Panc1 (cell line): ENCODE results near the gene MPZL3. TPM values are rescaled to one million over a fixed set of nuclear protein-coding genes. Genes with fewer than 3 reads are reported as not detected.

Source experiments
- ATAC-seq: fragments of 200-7000 bp; cut with Tn5 transposase; 2 replicates; pipeline ENCODE4 v1.9.1; 2020; ENCODE audit warnings: mild to moderate bottlenecking, moderate library complexity
- BruUV-seq: library from RNA; stranded (reverse); fragments of 400-500 nt; replicated peaks from 2 replicates; lab custom pipeline; 2021; lab: Mats Ljungman, UMichigan
- CTCF ChIA-PET: fragments of 300-600 bp; sonication (Branson Sonifier 250); formaldehyde crosslinking; loops from one replicate; lab custom pipeline; 2022; ENCODE audit warnings: antibody characterized with exemption; lab: Charles Lee
- POLR2A ChIA-PET: fragments of 300-600 bp; sonication (Branson Sonifier 250); formaldehyde crosslinking; loops from one replicate; lab custom pipeline; 2022; ENCODE audit warnings: antibody characterized with exemption; lab: Charles Lee
- DNase-seq: peaks from one replicate; pipeline ENCODE4 v3.0.0-alpha.2; 2010; ENCODE audit warnings: low read depth, low spot score
- H3K27ac ChIP-seq: 2 replicates; pipeline ENCODE4 v1.5.1; 2011; ENCODE audit warnings: mild to moderate bottlenecking, low read length, inconsistent platforms
- H3K27me3 ChIP-seq: fragments of 200-500 bp; sonication (Bioruptor generic); 2 replicates; pipeline ENCODE4 v1.6.0; 2014; ENCODE audit warnings: low read length, inconsistent platforms; ENCODE audit not compliant: control insufficient read depth, insufficient read depth
- H3K36me3 ChIP-seq: fragments of 200-500 bp; sonication (Bioruptor generic); 2 replicates; pipeline ENCODE4 v1.5.1; 2014; ENCODE audit warnings: inconsistent platforms, mild to moderate bottlenecking, low read length, moderate library complexity; ENCODE audit not compliant: control insufficient read depth, insufficient read depth
- H3K4me1 ChIP-seq: 2 replicates; pipeline ENCODE4 v1.5.1; 2011; ENCODE audit warnings: inconsistent platforms, mild to moderate bottlenecking, low read length, moderate library complexity; ENCODE audit not compliant: control insufficient read depth, insufficient read depth
- H3K4me3 ChIP-seq, 2 experiments: 2 replicates each; pipeline ENCODE4 v1.5.1; 2011 to 2012; ENCODE audit warnings: low read depth in 2 of 2, low read length in 2 of 2, mild to moderate bottlenecking in 2 of 2, inconsistent platforms in 1 of 2, moderate library complexity in 1 of 2
- H3K9me3 ChIP-seq: fragments of 200-500 bp; sonication (Bioruptor generic); 2 replicates; pipeline ENCODE4 v1.5.1; 2014; ENCODE audit warnings: low read depth, mild to moderate bottlenecking, inconsistent platforms, low read length, moderate library complexity; ENCODE audit not compliant: control insufficient read depth, insufficient read depth
- CTCF ChIP-seq: fragments of 450-650 bp; IDR thresholded peaks from 2 replicates; pipeline ENCODE4 v1.5.1; 2017; ENCODE audit warnings: mild to moderate bottlenecking
- POLR2AphosphoS5 ChIP-seq: IDR thresholded peaks from 2 replicates; pipeline ENCODE4 v1.6.1; 2012; ENCODE audit warnings: mild to moderate bottlenecking, low read depth, low read length, moderate library complexity
- REST ChIP-seq, 2 experiments: IDR thresholded peaks; 2 replicates each; pipeline ENCODE4 v1.6.1; 2011 to 2012; ENCODE audit warnings: low read depth in 2 of 2, control low read depth in 1 of 2, low read length in 1 of 2, mild to moderate bottlenecking in 1 of 2, moderate library complexity in 1 of 2; ENCODE audit not compliant: insufficient read depth in 1 of 2
- SIN3A ChIP-seq: IDR thresholded peaks from 2 replicates; pipeline ENCODE4 v1.6.1; 2012; ENCODE audit warnings: low read depth, mild to moderate bottlenecking, low read length, moderate library complexity, borderline replicate concordance; ENCODE audit not compliant: insufficient read depth
- TCF7L2 ChIP-seq: IDR thresholded peaks from 2 replicates; pipeline ENCODE4 v1.6.1; 2011; ENCODE audit warnings: mild to moderate bottlenecking, low read depth, low read length, inconsistent platforms
- in situ Hi-C: cut with HindIII; loops from 2 replicates; pipeline ENCODE4 v1.10.0; 2016; ENCODE audit warnings: low sequenced_read_pairs, low pct_unique_long_range_greater_than_20kb
- intact Hi-C: fragments of 100-400 bp; cut with micrococcal nuclease; formaldehyde crosslinking; loops from one replicate; pipeline ENCODE4 v1.10.0; 2022; ENCODE audit not compliant: unreplicated experiment
- total RNA-seq: library from RNA; stranded (reverse); gene quantifications from one replicate; pipeline ENCODE4 v1.2.1, GENCODE V29; 2021; ENCODE audit not compliant: unreplicated experiment

The MPZL3 gene
- total RNA-seq, 1 experiment from 2014 or later = 1.0 TPM

GRCh38 chr11:118219244-118219643, 32.9 kb downstream of the MPZL3 start:
- BruUV-seq = no TSS peak
- no peak overlapping the region for H3K27ac ChIP-seq
- CTCF ChIA-PET = no interaction called here
- in situ Hi-C loops = no loop called here
- H3K4me1 ChIP-seq = no peaks in the 10 kb centered on the region
- no peaks in the 10 kb centered on the region for H3K36me3 ChIP-seq
- ATAC-seq (no peak), DNase-seq (no peak)
- H3K9me3 ChIP-seq = no peaks in the 10 kb centered on the region
- intact Hi-C loops = no loop called here
- H3K27me3 ChIP-seq = peaks cover 33% of the 10 kb centered on the region
- H3K4me3 ChIP-seq = no peak overlapping the region
- TF ChIP-seq POLR2AphosphoS5 = no peak
- TF ChIP-seq REST (IDR thresholded peaks at IDR 0.05; ENCODE audit: insufficient read depth in 1 of 2, low read depth in 2 of 2, low read length in 1 of 2) = no peak
- no peak for TF ChIP-seq CTCF
- no peak for TF ChIP-seq SIN3A
- no peak for TF ChIP-seq TCF7L2
- POLR2A ChIA-PET = no interaction called here

DNA sequence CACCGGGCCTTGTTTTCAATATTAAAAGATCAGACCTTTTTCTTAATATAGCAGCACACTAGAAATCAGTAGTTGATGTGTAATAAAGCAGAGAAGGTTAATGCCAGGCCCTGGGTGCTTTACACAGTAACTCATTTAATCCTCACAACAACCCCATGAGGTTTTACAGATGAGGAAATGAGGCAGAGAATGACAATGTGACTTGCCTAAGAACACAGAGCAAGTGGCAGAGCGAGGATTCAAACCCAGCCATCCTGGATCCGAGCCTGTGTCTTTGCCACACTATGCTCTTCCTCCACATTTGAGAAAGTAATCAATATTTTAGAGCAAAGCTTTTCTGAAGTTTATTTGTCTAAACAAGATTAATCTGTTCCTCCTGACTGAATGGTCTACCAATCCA, 34.6 kb downstream of the MPZL3 start:
- no peak overlapping the region for H3K27ac ChIP-seq
- TF ChIP-seq REST (IDR thresholded peaks at IDR 0.05; ENCODE audit: insufficient read depth in 1 of 2, low read depth in 2 of 2, low read length in 1 of 2) = no peak
- no peak for TF ChIP-seq CTCF
- TF ChIP-seq POLR2AphosphoS5 = no peak
- no peak for TF ChIP-seq SIN3A
- no peak for TF ChIP-seq TCF7L2
- DNase-seq = no peak
- no peaks in the 10 kb centered on the region for H3K9me3 ChIP-seq
- H3K4me3 ChIP-seq = no peak overlapping the region
- no peak for ATAC-seq
- BruUV-seq = no TSS peak
- no peaks in the 10 kb centered on the region for H3K4me1 ChIP-seq
- ChIA-PET POLR2A (no interaction called here), CTCF (no interaction called here)
- H3K36me3 ChIP-seq = no peaks in the 10 kb centered on the region
- H3K27me3 ChIP-seq = peaks cover 33% of the 10 kb centered on the region
- intact Hi-C loops (no loop called here), in situ Hi-C loops (no loop called here)
